ENCODE results near the gene GXYLT1.

GRCh38 chr12:42053456-42053855 is 91.2 kb downstream of the GXYLT1 start:
- no peak for TF ChIP-seq SRF (CRISPR knock-in tag; IDR thresholded peaks at IDR 0.05)
- no peak for TF ChIP-seq ZNF280A (IDR thresholded peaks at IDR 0.05; ENCODE audit: low read depth, partially characterized antibody)
- TF ChIP-seq ZC3H8 (IDR thresholded peaks at IDR 0.05) = no peak
- TF ChIP-seq POLR2AphosphoS5 (IDR thresholded peaks at IDR 0.05; ENCODE audit: control insufficient read depth, insufficient read depth, low read depth, low read length) = no peak
